Testis (tissue), 3 donors: ENCODE measurements around the gene KRTAP10-1. TPM values are rescaled to one million over a fixed set of nuclear protein-coding genes. Genes with fewer than 3 reads are reported as not detected.

Experiments
- DNase-seq: peaks from one replicate; pipeline ENCODE4 v3.0.0-alpha.2; 2019
- H3K27ac ChIP-seq, 2 donors: fragments of 200-600 bp; sonication (generic); one replicate each; pipeline ENCODE4 v1.5.1; 2019
- H3K27me3 ChIP-seq: fragments of 200-600 bp; sonication (generic); one replicate; pipeline ENCODE4 v1.5.1; 2019
- H3K36me3 ChIP-seq: fragments of 200-600 bp; sonication (generic); one replicate; pipeline ENCODE4 v1.5.1; 2017; ENCODE audit warnings: low read depth; ENCODE audit errors: missing control alignments
- H3K4me1 ChIP-seq: fragments of 200-600 bp; sonication (generic); one replicate; pipeline ENCODE4 v1.5.1; 2019
- H3K4me3 ChIP-seq, 2 donors: fragments of 200-600 bp; sonication (generic); one replicate each; pipeline ENCODE4 v1.5.1; 2017 to 2019
- H3K9me3 ChIP-seq: fragments of 200-600 bp; sonication (generic); one replicate; pipeline ENCODE4 v1.5.1; 2017
- CTCF ChIP-seq, 3 experiments: fragments of 450-650 bp in 2 of 3; fragments of 200-600 bp in 1 of 3; sonication (generic) in 1 of 3; IDR thresholded peaks; one replicate each; pipeline ENCODE4 v1.5.1; 2016 to 2019; ENCODE audit warnings: antibody characterized with exemption in 3 of 3, mild to moderate bottlenecking in 2 of 3, moderate library complexity in 1 of 3
- POLR2A ChIP-seq: fragments of 450-650 bp; IDR thresholded peaks from one replicate; pipeline ENCODE4 v1.6.1; 2017; ENCODE audit warnings: antibody characterized with exemption, mild to moderate bottlenecking, moderate library complexity
- WGBS, 2 donors: methylation state at CpG; one replicate each; pipeline ENCODE4 v1.1.5; 2018; 5-methylcytosine and 5-hydroxymethylcytosine counted together
- intact Hi-C: fragments of 100-400 bp; cut with DNase I; formaldehyde crosslinking; loops from one replicate; pipeline ENCODE4 v1.15.1; 2023; ENCODE audit warnings: low total_unique reads
- polyA plus RNA-seq: library from polyadenylated mRNA; stranded (reverse); fragments of 350-450 nt; fragmentation: Illumina TruSeq; extraction: RNeasy Lipid Tissue Mini Kit (QIAGEN cat#74804); gene quantifications from one replicate; pipeline ENCODE4 v1.2.3, GENCODE V29; 2014; ENCODE audit warnings: low read depth, low replicate concordance; ENCODE audit not compliant: insufficient read depth
- total RNA-seq, 2 donors: library from RNA; depleted of rRNA; stranded (reverse); fragments of >200 nt; gene quantifications; one replicate each; pipeline ENCODE4 v1.2.3, GENCODE V29; 2016

The KRTAP10-1 gene
- total and polyA plus RNA-seq, 3 donors from 2014 or later, result not detected

GRCh38 chr21:44490816-44491215 is 49.2 kb downstream of the KRTAP10-1 start:
- WGBS, 2 donors, result 90 to 95% methylated on average over 9 of the region's 9 CpGs
- H3K27me3 ChIP-seq, result no peaks in the 10 kb centered on the region
- H3K36me3 ChIP-seq, result no peaks in the 10 kb centered on the region
- DNase-seq, result no peak
- H3K9me3 ChIP-seq, result no peaks in the 10 kb centered on the region
- H3K27ac ChIP-seq, result no peak overlapping the region
- intact Hi-C loops, result no loop called here
- no peaks in the 10 kb centered on the region for H3K4me1 ChIP-seq
- TF ChIP-seq POLR2A (no peak), CTCF (IDR thresholded peaks at IDR 0.05) (no peak)
- H3K4me3 ChIP-seq, result no peak overlapping the region

- H3K27ac ChIP-seq, result no peak overlapping the region
- 91 to 96% methylated on average over 19 of the region's 19 CpGs for WGBS, 2 donors
- intact Hi-C loops, result no loop called here
- TF ChIP-seq CTCF (IDR thresholded peaks at IDR 0.05) (no peak), POLR2A (no peak)
- H3K27me3 ChIP-seq, result no peaks in the 10 kb centered on the region
- H3K36me3 ChIP-seq, result no peaks in the 10 kb centered on the region
- no peak overlapping the region for H3K4me3 ChIP-seq
- no peaks in the 10 kb centered on the region for H3K9me3 ChIP-seq
- DNase-seq, result no peak
- H3K4me1 ChIP-seq, result no peaks in the 10 kb centered on the region
These were observed 49.6 kb downstream of the KRTAP10-1 start for GRCh38 chr21:44490405-44490804.

GRCh38 chr21:44489962-44490361 is 50.0 kb downstream of the KRTAP10-1 start:
- Histone ChIP-seq H3K4me3 (no peak overlapping the region), H3K9me3 (no peaks in the 10 kb centered on the region), H3K27me3 (no peaks in the 10 kb centered on the region), H3K27ac (no peak overlapping the region), H3K4me1 (no peaks in the 10 kb centered on the region), H3K36me3 (no peaks in the 10 kb centered on the region)
- no peak for DNase-seq
- intact Hi-C loops, result no loop called here
- no peak for TF ChIP-seq CTCF (IDR thresholded peaks at IDR 0.05)
- no peak for TF ChIP-seq POLR2A
- WGBS, 2 donors, result 50 to 57% methylated on average over 7 of the region's 7 CpGs

Other genes starting within 250 kb of the KRTAP10-1 start
- 100 to 1,000 TPM; 213 to 298 TPM for gene PFKL, start 240.1 kb downstream of the KRTAP10-1 start, total RNA-seq
- 132 TPM for gene PFKL, start 240.1 kb downstream of the KRTAP10-1 start, polyA plus RNA-seq
- 10 to 100 TPM; 71.7 to 81.6 TPM for gene CFAP410, start 200.8 kb downstream of the KRTAP10-1 start, total RNA-seq
- gene CFAP410, start 200.8 kb downstream of the KRTAP10-1 start, polyA plus RNA-seq, result 40.8 TPM
- gene TRPM2, start 186.6 kb downstream of the KRTAP10-1 start, total RNA-seq, result 1 to 10 TPM; 3.0 to 3.9 TPM
- 4.9 TPM for gene TRPM2, start 186.6 kb downstream of the KRTAP10-1 start, polyA plus RNA-seq
- 10 to 100 TPM in 1 of 2 donors, 1 to 10 TPM in 1; 8.3 to 11.8 TPM for gene LRRC3, start 84.7 kb downstream of the KRTAP10-1 start, total RNA-seq
- gene LRRC3, start 84.7 kb downstream of the KRTAP10-1 start, polyA plus RNA-seq, result 4.9 TPM
- not detected for gene KRTAP10-2, start 11.3 kb upstream of the KRTAP10-1 start, total RNA-seq
- gene KRTAP10-2, start 11.3 kb upstream of the KRTAP10-1 start, polyA plus RNA-seq, result not detected
- not detected for gene KRTAP10-3, start 18.6 kb upstream of the KRTAP10-1 start, total RNA-seq
- gene KRTAP10-3, start 18.6 kb upstream of the KRTAP10-1 start, polyA plus RNA-seq, result not detected
- under 1 TPM in 1 of 2 donors, not detected in 1; 0.24 TPM for gene KRTAP10-4, start 33.5 kb upstream of the KRTAP10-1 start, total RNA-seq
- gene KRTAP10-4, start 33.5 kb upstream of the KRTAP10-1 start, polyA plus RNA-seq, result not detected
- gene KRTAP10-5, start 40.4 kb upstream of the KRTAP10-1 start, total RNA-seq, result not detected
- gene KRTAP10-5, start 40.4 kb upstream of the KRTAP10-1 start, polyA plus RNA-seq, result not detected
- gene KRTAP10-6, start 52.3 kb upstream of the KRTAP10-1 start, total RNA-seq, result not detected
- gene KRTAP10-6, start 52.3 kb upstream of the KRTAP10-1 start, polyA plus RNA-seq, result not detected
- gene KRTAP10-7, start 60.4 kb upstream of the KRTAP10-1 start, total RNA-seq, result under 1 TPM in 1 of 2 donors, not detected in 1; 0.31 TPM
- gene KRTAP10-7, start 60.4 kb upstream of the KRTAP10-1 start, polyA plus RNA-seq, result not detected
- gene KRTAP10-8, start 71.9 kb upstream of the KRTAP10-1 start, total RNA-seq, result not detected
- not detected for gene KRTAP10-8, start 71.9 kb upstream of the KRTAP10-1 start, polyA plus RNA-seq
- not detected for gene KRTAP10-9, start 86.9 kb upstream of the KRTAP10-1 start, total RNA-seq
- not detected for gene KRTAP10-9, start 86.9 kb upstream of the KRTAP10-1 start, polyA plus RNA-seq
- not detected for gene KRTAP10-10, start 97.2 kb upstream of the KRTAP10-1 start, total RNA-seq
- gene KRTAP10-10, start 97.2 kb upstream of the KRTAP10-1 start, polyA plus RNA-seq, result not detected
- under 1 TPM in 1 of 2 donors, not detected in 1; 0.37 TPM for gene KRTAP10-11, start 106.2 kb upstream of the KRTAP10-1 start, total RNA-seq
- gene KRTAP10-11, start 106.2 kb upstream of the KRTAP10-1 start, polyA plus RNA-seq, result not detected
- not detected for gene KRTAP12-4, start 114.5 kb upstream of the KRTAP10-1 start, total RNA-seq
- not detected for gene KRTAP12-4, start 114.5 kb upstream of the KRTAP10-1 start, polyA plus RNA-seq
- not detected for gene KRTAP12-3, start 117.7 kb upstream of the KRTAP10-1 start, total RNA-seq
- gene KRTAP12-3, start 117.7 kb upstream of the KRTAP10-1 start, polyA plus RNA-seq, result not detected
- under 1 TPM in 1 of 2 donors, not detected in 1; 0.79 TPM for gene KRTAP12-2, start 126.7 kb upstream of the KRTAP10-1 start, total RNA-seq
- not detected for gene KRTAP12-2, start 126.7 kb upstream of the KRTAP10-1 start, polyA plus RNA-seq
- not detected for gene KRTAP12-1, start 142.0 kb upstream of the KRTAP10-1 start, total RNA-seq
- not detected for gene KRTAP12-1, start 142.0 kb upstream of the KRTAP10-1 start, polyA plus RNA-seq
- gene KRTAP10-12, start 157.0 kb upstream of the KRTAP10-1 start, total RNA-seq, result not detected
- gene KRTAP10-12, start 157.0 kb upstream of the KRTAP10-1 start, polyA plus RNA-seq, result not detected
- gene TSPEAR, start 171.4 kb upstream of the KRTAP10-1 start, total RNA-seq, result under 1 TPM; 0.55 to 0.62 TPM
- gene TSPEAR, start 171.4 kb upstream of the KRTAP10-1 start, polyA plus RNA-seq, result 0.53 TPM